HUES48 (cell line): ENCODE data around the gene DLEC1.

Source experiments
- H3K27ac ChIP-seq: one replicate; pipeline ENCODE4 v1.7.0; 2013; ENCODE audit warnings: low read depth, low read length, inconsistent platforms
- H3K27me3 ChIP-seq: 2 replicates; pipeline ENCODE4 v1.6.1; 2013; ENCODE audit warnings: mild to moderate bottlenecking, low read length; ENCODE audit not compliant: control insufficient read depth, insufficient read depth
- H3K36me3 ChIP-seq: 2 replicates; pipeline ENCODE4 v1.6.1; 2013; ENCODE audit warnings: low read length; ENCODE audit not compliant: control insufficient read depth, insufficient read depth
- H3K4me1 ChIP-seq: 2 replicates; pipeline ENCODE4 v1.6.1; 2013; ENCODE audit warnings: mild to moderate bottlenecking, low read length; ENCODE audit not compliant: control insufficient read depth, insufficient read depth
- H3K4me3 ChIP-seq: 2 replicates; pipeline ENCODE4 v1.5.1; 2013; ENCODE audit warnings: mild to moderate bottlenecking, low read depth, low read length
- H3K9ac ChIP-seq: 2 replicates; pipeline ENCODE4 v1.6.1; 2013; ENCODE audit warnings: mild to moderate bottlenecking, low read depth, low read length, moderate library complexity
- H3K9me3 ChIP-seq: 2 replicates; pipeline ENCODE4 v1.6.1; 2013; ENCODE audit warnings: low read length; ENCODE audit not compliant: control insufficient read depth, insufficient read depth

Gene DLEC1

DNA sequence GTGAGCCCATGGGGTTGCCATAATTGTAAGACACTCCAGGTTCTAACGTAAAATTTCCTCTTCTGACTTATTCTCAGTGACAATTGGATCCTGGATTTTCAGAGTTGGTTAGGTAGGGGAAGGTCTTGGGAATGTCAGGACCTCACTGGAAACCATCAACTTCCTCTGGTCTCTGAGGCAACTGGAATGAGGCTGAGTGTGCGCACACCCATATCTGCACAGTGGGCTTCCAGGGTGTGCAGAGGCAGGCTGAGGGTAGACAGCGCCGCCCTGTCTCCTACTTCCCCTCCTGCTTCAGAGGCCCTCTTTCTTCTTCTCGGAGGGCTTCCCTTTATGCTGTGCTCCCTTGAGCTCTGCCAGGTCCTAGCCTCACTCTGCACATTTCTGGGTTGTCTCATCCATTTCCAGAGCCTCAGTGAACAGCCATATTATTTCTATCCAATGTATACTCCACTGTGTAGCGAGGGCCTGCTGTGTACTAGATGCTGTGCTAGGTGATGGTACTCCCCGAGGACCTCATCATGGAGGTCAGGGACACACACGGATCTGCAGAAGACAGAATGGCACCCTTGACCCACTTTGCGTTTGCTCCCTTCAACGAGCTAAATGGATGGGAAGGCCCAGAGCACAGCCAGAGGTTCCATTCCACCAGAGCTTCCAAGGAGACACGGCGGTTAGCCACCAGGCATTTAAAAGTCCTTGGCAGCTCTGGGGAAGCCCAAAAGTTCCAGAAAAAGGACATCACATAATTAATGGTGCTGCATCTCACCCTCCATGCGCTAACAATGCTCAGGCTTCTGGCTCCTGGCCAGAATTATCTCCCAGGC lies 79.6 kb downstream of the DLEC1 start:
- Histone ChIP-seq H3K4me1 (no peaks in the 10 kb centered on the region), H3K27ac (no peak overlapping the region), H3K36me3 (peaks cover 24% of the 10 kb centered on the region)

DNA sequence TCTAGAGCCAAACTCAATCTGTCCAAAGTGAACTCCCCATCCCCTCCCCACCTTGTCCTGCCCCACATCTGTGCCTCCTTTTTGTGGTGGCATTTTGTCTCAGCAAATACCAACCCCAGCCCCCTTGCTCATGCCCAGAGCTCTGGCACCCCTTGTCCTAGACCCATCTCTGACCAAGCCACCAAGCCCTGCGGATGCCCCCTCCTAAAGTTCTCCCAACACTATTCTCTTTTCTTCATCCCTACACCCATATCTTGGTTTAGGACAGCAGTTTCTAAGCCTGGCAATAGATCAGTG lies 80.2 kb downstream of the DLEC1 start:
- H3K27me3 ChIP-seq, result no peaks in the 10 kb centered on the region; the same call in 1 of the 2 replicates
- H3K4me3 ChIP-seq, result no peak overlapping the region
- no peaks in the 10 kb centered on the region for H3K9me3 ChIP-seq
- peaks cover 29% of the 10 kb centered on the region for H3K36me3 ChIP-seq
- H3K9ac ChIP-seq, result no peak overlapping the region
- no peaks in the 10 kb centered on the region for H3K4me1 ChIP-seq
- H3K27ac ChIP-seq, result no peak overlapping the region

More for the DNA sequence above, 79.6 kb downstream of the DLEC1 start:
- no peaks in the 10 kb centered on the region for H3K9me3 ChIP-seq
- H3K9ac ChIP-seq, result no peak overlapping the region
- H3K4me3 ChIP-seq, result no peak overlapping the region
- no peaks in the 10 kb centered on the region; the same call in 1 of the 2 replicates for H3K27me3 ChIP-seq

DNA sequence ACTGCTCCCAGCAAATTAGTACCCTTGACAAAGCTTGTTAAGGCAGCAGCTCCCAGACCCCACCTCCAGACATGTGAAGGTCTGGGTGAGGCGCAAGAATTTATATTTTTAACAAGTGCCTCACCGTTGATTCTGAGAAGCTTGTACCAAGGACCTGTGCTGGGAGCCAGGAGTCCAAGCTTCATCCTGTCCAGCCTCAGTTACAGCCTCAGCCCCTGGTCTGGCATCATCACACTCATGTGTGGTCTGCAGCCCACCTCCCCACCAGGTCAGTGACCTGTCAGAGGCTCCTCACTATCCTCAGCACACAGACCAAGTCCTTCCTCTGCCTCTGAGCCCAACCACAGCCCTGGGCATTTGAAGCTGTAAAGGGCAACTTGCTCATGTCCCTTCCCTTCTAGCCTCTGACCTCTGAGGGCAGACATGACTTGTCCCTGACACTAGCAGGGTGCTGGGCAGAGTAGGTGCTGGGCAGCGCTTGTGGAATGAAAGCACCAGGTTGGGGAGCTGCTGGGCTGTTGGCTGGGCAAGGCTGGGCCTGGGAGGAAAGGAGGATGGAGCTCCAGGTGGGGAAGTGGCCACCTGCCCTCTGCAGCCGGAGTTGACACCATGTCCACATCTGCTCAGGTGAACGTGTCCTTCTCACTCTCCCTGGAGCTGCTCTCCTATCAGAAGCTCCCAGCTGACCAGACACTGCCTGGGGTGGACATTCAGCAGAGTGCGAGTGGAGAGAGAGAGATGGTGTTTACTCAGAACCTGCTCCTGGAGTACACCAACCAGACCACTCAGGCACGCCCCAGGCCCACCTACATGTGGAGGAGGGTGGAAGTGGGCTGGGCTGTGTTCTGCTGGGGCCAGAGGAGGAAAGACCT lies 81.0 kb downstream of the DLEC1 start:
- Histone ChIP-seq H3K9me3 (no peaks in the 10 kb centered on the region), H3K27ac (no peak overlapping the region), H3K4me1 (no peaks in the 10 kb centered on the region), H3K27me3 (no peaks in the 10 kb centered on the region; the same call in 1 of the 2 replicates), H3K9ac (no peak overlapping the region), H3K4me3 (no peak overlapping the region), H3K36me3 (peaks cover 36% of the 10 kb centered on the region)

DNA sequence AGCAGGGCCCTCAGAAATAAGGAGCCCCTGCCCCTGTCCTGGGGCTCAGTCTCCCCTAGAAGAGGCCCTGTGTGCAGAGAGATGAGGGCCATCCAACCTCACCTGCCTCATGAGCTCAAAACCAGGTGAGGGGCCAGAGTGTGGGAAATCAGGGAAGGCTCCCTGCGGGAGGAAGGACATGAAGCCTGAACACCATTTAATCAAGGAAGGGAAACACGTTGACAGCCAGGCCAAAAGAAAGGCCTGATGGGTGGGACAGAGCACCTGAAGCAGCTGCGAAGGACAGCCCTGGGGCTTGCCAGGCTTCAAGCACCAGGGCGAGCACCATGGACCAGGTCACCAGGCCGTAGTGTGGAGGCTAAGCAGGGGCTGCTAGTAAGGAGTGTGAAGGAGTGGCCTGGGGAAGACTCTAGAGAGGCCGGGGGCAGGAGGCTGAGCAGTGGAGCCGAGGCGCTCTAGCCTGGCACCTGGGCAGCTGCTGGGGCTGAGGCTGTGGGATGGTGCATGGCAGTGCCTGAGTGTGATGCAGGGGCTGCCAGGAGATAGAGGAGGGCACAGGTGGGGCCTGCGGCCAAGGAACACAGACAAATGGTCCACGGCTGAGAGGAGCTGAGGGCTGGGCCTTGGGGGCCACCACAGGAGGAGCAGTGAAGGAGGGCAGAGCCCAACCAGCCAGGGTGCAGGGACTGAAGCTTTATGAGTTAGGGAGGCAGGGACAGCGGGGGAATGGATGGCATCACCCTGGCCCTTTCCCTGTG lies 81.9 kb downstream of the DLEC1 start:
- Histone ChIP-seq H3K9ac (no peak overlapping the region), H3K4me3 (no peak overlapping the region), H3K27ac (no peak overlapping the region), H3K4me1 (no peaks in the 10 kb centered on the region), H3K9me3 (no peaks in the 10 kb centered on the region), H3K27me3 (no peaks in the 10 kb centered on the region; the same call in 1 of the 2 replicates), H3K36me3 (peaks cover 44% of the 10 kb centered on the region)

DNA sequence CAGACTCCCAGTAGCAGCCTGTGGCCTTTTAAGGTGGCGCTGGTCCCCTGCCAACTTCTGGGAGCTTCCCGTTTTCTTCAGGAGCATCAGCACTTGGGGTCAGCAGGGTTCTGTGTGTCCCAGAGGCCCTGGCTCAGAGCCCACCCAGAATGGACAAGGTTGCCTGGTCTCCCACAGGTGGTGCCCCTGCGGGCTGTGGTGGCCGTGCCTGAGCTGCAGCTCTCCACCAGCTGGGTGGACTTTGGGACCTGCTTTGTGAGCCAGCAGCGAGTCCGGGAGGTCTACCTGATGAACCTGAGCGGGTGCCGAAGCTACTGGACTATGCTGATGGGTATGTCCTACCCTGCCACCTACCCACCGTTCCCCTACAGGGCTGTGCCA lies 82.4 kb downstream of the DLEC1 start:
- no peak overlapping the region for H3K27ac ChIP-seq
- H3K4me1 ChIP-seq, result no peaks in the 10 kb centered on the region
- H3K9ac ChIP-seq, result no peak overlapping the region
- no peak overlapping the region for H3K4me3 ChIP-seq
- no peaks in the 10 kb centered on the region for H3K27me3 ChIP-seq
- peaks cover 50% of the 10 kb centered on the region for H3K36me3 ChIP-seq
- no peaks in the 10 kb centered on the region for H3K9me3 ChIP-seq

DNA sequence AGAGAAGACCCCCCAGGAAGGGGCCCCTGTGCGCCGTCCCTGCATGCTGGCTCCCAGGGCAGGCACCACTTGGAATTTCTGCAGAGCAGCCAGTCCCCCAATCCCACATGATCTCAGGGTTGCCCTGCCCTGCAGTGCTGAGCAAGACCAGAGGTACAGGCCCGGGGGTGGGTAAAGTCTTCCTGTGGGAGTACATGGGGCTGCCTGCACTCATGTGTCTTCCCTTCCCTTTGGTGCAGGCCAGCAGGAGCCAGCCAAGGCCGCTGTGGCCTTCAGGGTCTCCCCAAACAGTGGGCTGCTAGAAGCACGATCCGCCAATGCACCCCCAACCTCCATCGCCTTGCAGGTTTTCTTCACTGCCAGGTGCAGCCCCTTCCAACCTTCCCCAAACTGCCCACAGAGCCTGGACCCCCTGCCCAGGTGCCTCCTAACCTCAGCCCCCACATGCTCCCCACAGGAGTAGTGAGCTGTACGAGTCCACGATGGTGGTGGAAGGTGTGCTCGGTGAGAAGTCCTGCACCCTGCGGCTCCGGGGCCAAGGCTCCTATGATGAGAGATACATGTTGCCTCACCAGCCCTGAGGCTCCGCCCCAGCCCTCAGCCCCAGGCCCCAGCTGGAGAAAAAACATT lies 82.9 kb downstream of the DLEC1 start:
- no peak overlapping the region for H3K9ac ChIP-seq
- H3K36me3 ChIP-seq, result peaks cover 54% of the 10 kb centered on the region
- H3K27ac ChIP-seq, result no peak overlapping the region
- no peaks in the 10 kb centered on the region for H3K9me3 ChIP-seq
- H3K4me1 ChIP-seq, result no peaks in the 10 kb centered on the region
- no peak overlapping the region for H3K4me3 ChIP-seq
- H3K27me3 ChIP-seq, result no peaks in the 10 kb centered on the region

DNA sequence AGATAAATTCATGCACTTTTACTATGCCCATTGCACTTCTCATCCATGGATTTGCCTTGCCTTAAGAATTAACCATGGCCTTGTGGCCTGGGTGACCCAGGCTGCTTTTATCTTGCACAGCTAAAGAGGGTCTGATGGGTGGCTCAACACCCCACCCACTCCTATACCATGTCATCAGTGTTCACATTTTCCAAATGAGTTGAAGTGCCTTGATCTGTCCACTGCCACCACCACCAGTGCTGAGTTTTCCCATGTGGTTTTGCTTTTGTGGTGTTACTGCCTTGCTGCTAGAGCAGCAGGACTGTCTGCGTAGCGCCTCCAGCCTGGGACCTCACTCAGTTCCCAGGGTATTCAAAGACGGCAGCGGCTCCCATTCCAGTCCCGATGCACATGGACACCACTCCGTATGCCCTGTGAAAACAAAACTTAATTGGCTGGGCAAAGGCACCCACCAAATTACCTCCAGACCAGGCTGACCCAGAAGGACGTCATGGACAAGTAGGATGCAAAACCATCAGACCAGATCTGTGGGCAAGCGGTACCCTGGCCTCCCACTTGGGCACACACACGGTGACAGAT lies 83.8 kb downstream of the DLEC1 start:
- H3K27me3 ChIP-seq, result no peaks in the 10 kb centered on the region
- peaks cover 63% of the 10 kb centered on the region for H3K36me3 ChIP-seq
- H3K27ac ChIP-seq, result no peak overlapping the region
- H3K9me3 ChIP-seq, result no peaks in the 10 kb centered on the region
- no peak overlapping the region for H3K9ac ChIP-seq
- no peaks in the 10 kb centered on the region for H3K4me1 ChIP-seq
- H3K4me3 ChIP-seq, result no peak overlapping the region

DNA sequence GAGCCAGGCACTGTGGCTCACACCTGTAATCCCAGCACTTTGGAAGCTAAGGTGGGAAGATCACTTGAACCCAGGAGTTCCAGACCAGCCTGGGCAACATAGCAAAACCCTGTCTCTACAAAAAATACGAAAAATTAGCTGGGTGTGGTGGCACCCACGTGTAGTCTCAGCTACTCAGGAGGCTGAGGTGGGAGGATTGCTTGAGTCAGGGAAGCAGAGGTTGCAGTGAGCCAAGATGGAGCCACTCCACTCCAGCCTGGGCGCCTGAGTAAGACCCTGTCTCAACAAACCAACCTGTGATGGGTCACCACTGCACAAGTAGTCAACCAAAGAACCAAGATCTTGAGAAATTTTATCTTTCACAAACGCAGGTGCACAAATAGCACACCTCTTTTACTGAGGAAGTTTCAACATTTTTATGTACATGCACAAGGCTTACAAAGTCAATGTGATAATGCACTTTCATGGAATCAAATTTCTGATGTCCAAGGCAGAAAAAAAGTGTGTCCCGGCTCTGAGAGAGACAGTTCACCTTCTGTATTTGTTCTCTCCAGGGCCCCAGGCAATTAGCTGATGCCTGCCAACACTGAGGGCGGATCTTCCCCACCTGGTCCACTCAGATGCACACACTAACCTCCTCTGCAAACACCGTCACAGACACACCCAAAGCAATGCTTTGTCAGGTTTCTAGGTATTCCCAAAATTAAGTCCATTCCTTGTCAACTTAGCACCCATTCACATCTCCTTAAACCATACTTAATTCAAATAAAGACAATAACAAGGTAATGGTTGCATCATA lies 85.5 kb downstream of the DLEC1 start:
- H3K36me3 ChIP-seq, result peaks cover 78% of the 10 kb centered on the region
- H3K27ac ChIP-seq, result no peak overlapping the region
- no peak overlapping the region for H3K9ac ChIP-seq
- H3K4me1 ChIP-seq, result no peaks in the 10 kb centered on the region
- H3K27me3 ChIP-seq, result no peaks in the 10 kb centered on the region
- H3K4me3 ChIP-seq, result no peak overlapping the region
- H3K9me3 ChIP-seq, result no peaks in the 10 kb centered on the region

DNA sequence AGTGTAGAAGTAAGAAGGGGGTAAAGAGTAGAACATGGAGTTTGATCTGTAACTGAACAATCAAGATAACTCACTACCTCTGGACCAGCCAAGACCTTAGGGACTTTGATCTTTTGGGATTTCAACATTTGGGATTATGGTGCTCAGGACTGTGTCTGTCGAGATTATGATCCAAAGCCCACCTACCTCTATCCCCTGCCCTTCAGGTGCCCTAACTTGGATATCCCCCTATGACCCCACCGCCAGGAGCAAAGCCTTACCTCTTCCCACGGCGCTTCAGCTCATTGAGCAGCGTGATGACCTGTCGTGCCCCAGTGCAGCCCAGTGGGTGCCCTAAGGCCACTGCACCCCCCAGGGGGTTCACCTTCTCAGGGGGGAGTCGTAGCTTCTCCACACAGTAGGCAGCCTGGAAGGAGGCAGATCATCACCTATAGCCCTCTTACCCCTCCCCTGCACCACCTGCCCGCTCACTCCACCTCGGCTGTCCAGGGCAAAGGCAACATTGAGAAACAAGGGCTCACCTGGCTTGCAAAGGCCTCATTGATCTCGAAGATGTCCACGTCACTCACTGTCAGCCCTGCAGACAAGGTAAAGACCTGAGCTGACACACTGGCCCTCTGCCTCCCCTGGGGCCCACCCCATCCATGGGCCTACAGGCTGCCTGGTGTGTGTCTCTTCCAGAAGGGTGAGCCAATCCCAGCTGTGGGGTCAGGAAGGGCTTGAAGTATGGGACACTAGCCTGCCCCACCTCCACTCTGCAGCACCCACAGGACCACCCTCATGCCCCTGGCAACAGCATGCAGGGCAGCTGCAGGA lies 86.5 kb downstream of the DLEC1 start:
- Histone ChIP-seq H3K27me3 (no peaks in the 10 kb centered on the region), H3K4me1 (no peaks in the 10 kb centered on the region), H3K4me3 (no peak overlapping the region), H3K36me3 (peaks cover 85% of the 10 kb centered on the region), H3K27ac (no peak overlapping the region), H3K9me3 (no peaks in the 10 kb centered on the region), H3K9ac (no peak overlapping the region)
